DND-41 (cell line): ENCODE data around the gene CCDC121.
"Not testable (repeated sequence)": the region's sequence is repeated elsewhere in the genome, so short reads cannot be mapped to it uniquely, and the experiment has no call there.

Experiments used
- CTCF ChIP-seq: IDR thresholded peaks from 2 replicates; pipeline ENCODE4 v1.5.1; 2012; ENCODE audit warnings: borderline replicate concordance, low read length, moderate library complexity, mild to moderate bottlenecking; ENCODE audit not compliant: poor library complexity, severe bottlenecking; ENCODE audit errors: extremely low read depth
- EZH2 ChIP-seq: IDR thresholded peaks from 3 replicates; pipeline ENCODE4 v1.6.1; 2012; ENCODE audit warnings: borderline replicate concordance, low read depth, mild to moderate bottlenecking, moderate library complexity, low read length, inconsistent platforms; ENCODE audit not compliant: severe bottlenecking

GRCh38 chr2:27626921-27627320 is 1.9 kb downstream of the CCDC121 start:
- TF ChIP-seq CTCF, EZH2: not testable (repeated sequence)
